ENCODE measurements around the gene CEP83. TPM values are rescaled to one million over a fixed set of nuclear protein-coding genes. Genes with fewer than 3 reads are reported as not detected.

CEP83 gene
- total RNA-seq, 1 donor from 2014 or later, result 11.3 TPM

GRCh38 chr12:94299846-94300245 is 159.8 kb downstream of the CEP83 start:
- no peak for ATAC-seq

GRCh38 chr12:94297876-94298505 is 161.7 kb downstream of the CEP83 start:
- no peak for ATAC-seq

DNA sequence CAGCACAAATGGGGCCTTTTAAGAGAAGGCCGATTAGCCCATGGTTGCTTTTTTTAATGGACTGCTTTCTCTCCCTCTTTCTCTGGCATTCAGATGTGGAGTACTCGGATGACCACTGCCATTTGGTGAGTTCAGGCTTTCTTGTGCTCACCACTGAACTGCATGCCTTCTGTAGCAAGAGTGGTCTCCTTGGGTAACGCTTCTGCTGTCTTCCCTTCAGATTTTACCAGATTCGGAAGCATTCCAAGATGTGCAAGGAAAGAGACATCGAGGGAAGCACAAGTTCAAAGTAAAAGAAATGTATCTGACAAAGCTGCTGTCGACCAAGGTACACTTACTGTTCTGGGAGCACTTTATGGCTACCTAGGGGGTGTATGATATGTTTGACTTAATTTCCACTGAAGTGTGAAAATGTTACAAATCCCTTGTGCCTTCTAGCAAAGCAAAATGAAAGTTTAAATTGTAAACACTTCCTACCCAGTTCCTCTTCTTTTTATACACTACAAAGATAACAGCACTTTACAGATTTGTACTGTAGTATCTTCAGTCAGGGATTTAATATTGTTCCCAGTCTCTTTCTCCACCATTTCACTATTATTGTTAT is 162.5 kb downstream of the CEP83 start:
- no peak for ATAC-seq

DNA sequence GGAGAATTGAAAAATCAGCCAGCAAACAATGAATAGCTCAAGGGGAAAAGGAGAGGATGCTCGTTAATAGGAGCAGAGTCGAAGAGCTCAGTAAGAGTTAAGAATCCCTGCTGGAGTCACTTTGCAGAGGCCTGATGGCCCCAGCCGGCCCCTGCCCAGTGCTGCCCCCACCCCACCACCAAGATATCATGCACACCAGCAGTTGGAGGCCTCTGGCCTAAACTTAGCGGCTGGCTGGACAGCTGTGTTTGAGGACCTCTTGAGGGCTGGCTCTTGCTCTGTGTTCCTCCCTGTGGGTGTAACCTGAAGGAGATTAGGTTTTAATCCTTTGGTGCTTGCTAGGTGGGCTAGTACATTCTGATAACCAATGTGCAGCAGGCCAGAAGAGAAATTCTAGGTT is 169.3 kb downstream of the CEP83 start:
- no peak for ATAC-seq

DNA sequence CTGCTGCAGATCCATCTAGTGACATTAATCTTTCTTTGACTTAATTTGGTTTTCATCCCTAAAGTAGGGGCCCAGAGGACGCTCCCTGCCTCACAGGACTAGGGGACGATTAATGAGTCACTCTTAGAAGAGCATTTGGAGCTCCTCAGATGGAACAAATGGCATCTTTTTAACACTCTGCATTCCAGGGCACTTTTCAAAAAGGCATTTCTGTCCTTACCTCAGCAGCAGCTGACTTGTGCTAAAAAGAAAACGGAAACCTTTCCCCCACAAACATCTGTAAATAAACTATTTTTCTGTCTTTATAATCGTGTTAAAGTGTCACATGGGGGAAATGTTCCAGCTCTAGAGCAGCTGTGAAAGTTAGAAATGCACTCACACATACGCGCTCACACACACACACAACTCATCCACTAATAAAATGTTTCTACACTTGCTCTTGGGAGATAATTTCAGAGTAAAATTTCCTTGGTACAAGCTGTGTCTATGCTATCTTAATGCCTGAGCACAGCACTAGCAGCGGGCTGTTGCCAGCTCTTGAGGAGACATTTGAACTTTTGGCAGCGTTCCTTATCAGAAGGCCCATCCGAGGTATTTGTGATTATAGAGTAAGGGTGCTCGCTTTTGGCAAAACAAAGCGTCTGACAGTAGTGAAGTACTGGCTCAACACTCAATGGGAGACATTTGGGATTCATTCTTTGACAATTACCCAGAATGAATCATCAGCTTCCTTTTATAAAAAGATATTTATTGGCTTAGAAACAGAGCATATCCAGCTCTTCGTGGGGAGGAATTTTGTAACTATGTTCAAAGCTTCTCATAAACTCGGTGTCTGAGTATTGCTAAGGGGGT is 170.0 kb downstream of the CEP83 start:
- no peak for ATAC-seq

GRCh38 chr12:94287245-94287628 is 172.4 kb downstream of the CEP83 start:
- ATAC-seq, result no peak

- ATAC-seq, result no peak
These were observed 173.0 kb downstream of the CEP83 start for GRCh38 chr12:94286583-94287244.

- no peak for ATAC-seq
These were observed 173.6 kb downstream of the CEP83 start for GRCh38 chr12:94285943-94286582.

DNA sequence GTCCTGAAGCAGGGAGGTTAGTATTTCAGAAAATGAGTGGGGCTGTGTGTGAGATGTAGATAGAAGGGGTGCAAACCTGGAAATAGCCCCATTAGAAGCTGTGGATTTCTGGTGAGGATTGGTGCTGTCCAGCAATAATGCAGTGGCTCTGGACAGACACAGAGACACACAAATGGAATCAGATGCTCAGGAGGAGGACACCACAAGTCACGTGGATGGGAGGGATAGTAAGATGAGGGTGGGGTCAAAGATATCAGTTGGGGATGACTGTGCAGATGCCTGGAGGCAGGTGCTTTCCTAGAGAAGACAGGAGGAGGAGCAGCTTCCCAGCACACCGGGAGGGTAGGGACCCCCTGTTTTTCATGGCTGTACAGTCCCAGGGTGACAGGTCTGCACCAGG is 174.8 kb downstream of the CEP83 start:
- no peak for ATAC-seq

- no peak for ATAC-seq
These were observed 175.6 kb downstream of the CEP83 start for GRCh38 chr12:94284046-94284445.

DNA sequence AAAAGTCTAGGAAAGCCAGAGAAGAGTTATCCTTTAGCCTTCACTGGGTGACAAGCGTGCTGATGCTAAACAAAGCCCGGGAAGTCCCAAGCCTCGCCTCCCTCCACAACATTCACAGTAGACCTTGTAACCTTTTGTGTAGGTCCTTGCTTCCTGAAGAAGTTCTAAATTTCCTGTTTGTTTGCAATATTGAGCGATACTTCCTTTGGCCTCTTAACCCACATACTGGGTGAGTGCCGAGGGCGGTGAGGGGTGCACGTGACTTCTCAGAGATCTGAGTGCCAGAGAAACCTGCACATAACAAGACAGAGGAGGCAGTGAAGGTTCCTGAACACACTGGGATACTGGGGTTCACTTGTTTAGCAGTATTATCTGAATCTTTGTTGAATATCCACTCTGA is 177.0 kb downstream of the CEP83 start:
- no peak for ATAC-seq

DNA sequence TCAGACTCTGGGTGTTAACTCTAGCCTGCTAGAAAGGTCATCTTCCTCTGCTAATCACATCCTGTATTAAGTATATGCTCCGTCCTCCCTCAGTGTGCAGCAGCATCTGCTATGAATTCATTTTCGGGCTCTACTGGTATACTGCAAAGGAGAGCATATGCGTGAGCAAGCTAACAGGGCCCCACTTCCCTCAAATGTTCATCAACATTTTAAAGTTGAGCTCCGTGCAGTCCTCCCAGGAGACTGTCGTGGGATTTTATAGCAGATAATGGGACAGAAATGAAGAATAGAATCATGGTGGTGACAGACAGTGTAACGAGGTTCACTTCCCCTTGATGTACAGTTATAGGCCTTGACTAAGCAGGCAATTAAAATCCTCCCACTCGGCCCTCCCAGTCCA is 179.6 kb downstream of the CEP83 start:
- ATAC-seq, result no peak

DNA sequence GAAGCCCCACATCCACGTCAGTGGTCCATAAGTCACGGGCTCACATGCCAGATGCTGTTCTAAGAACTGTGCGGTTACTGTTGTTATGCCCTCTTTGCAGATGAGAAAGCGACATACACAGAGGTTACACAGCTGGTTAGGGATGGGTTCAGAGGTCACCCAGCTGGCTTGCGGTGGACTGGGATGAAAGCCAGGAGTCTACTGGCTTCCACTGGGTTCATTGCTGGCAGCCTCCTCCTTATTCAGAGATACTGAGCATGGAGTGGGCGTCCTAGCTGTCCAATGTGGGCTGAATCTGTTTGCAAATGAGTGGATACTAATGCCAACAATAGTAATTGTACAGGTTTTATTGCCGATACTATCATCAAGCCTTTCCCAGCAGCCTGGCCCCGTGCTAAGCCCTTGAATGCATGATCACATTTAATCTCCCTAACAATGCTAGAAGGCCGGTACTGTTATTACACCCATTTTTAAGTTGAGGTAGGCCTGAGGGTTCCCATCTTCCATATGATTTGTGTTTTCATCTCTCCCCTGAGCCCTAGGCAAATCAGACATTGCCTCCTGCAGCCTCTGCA is 182.2 kb downstream of the CEP83 start:
- ATAC-seq, result no peak

GRCh38 chr12:94276725-94277124 is 182.9 kb downstream of the CEP83 start:
- no peak for ATAC-seq

- ATAC-seq, result no peak
These were observed 186.4 kb downstream of the CEP83 start for GRCh38 chr12:94273272-94273671.

DNA sequence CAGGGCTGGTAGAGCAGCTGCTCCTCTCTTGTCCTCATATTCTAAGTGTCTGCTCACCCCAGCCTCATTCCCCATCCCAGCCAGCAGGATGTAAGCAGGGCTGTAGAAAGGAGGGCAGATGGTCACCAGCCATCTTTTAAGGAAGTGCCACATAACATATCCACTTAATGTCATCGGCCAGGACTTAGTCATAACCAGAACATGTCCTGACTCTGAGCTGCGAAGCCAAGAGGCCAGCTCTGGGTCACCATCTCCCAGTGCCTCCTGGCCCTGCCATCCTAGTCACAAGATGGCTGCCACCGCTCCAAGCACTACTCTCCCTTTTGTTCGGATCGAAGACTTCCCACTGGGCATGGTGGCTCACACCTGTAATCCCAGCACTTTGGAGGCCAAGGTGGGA is 187.4 kb downstream of the CEP83 start:
- ATAC-seq, result no peak

DNA sequence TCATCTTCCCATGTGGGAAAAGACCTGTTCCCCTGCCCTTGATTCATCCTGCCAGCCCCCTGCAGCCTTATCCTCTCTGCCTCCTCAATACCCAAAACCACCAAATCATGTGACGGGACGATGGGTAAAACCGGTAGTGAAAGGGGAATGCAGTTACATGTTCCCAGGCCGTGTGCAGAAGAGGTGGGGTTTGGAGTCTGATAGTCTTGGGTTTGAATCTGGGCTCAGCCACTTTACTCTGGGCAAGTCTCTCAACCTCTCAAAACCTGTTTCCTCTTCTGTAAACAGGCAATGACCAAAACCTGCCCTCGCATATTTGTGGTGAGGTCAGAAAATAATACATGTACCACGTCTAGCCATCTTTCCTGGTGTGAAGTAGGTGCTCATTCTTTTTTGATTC is 188.3 kb downstream of the CEP83 start:
- no peak for ATAC-seq

DNA sequence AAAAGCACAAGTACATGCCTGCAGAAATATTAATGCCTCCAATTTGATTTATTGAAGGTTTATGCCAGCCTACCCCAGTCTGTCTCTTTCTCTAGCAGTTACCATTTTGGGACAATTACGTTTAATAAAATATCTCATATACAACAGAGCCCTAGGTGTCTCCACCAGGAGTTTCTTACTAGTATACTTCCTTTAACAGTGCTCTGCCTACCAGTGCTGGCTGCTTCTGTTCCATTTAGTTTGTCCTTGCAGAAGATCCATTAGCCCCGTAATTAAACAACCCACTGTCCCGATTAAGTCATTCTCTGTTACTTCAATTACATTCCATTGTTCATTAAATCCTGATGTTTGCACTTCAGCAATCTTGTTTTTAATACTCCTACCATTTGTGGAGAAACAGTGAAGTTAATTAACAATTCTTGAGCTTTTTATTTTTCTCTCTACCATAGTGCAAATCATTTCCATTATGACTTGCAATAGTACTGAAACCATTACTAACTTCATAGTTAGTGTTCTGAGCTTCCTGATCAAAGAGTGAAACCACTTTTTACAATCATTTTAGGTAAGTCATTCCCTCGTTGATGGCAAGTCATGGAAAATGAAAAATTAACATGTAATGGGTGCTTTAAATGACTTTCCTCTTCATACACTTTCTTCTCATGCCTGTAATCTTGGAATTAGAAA is 190.2 kb downstream of the CEP83 start:
- no peak for ATAC-seq

GRCh38 chr12:94267921-94268471 is 191.7 kb downstream of the CEP83 start:
- ATAC-seq, result no peak

- no peak for ATAC-seq
These were observed 192.2 kb downstream of the CEP83 start for GRCh38 chr12:94267537-94267872.

GRCh38 chr12:94266796-94267536 is 192.7 kb downstream of the CEP83 start:
- ATAC-seq, result no peak

All from esophagus mucosa (tissue), 1 donor.